Neural cell (in vitro differentiated cells): ENCODE results near the gene SH3PXD2B. TPM values are rescaled to one million over a fixed set of nuclear protein-coding genes. Genes with fewer than 3 reads are reported as not detected.

Experiments used
- H2AFZ ChIP-seq: fragments of 200-600, 300-800 bp; sonication (generic), shearing (Covaris generic); 2 replicates; pipeline ENCODE4 v1.6.0; 2014; ENCODE audit warnings: low read depth, mild to moderate bottlenecking, antibody characterized with exemption, low read length, moderate library complexity
- H3F3A ChIP-seq: fragments of 200-600 bp; shearing (Covaris generic); 2 replicates; pipeline ENCODE4 v1.6.1; 2016; ENCODE audit warnings: mild to moderate bottlenecking, moderate library complexity, mixed read lengths, antibody characterized with exemption, low read length; ENCODE audit not compliant: insufficient read depth, poor library complexity, severe bottlenecking
- H3K27ac ChIP-seq: fragments of 200-600, 300-800 bp; sonication (generic), shearing (Covaris generic); 2 replicates; pipeline ENCODE4 v1.5.1; 2014; ENCODE audit warnings: mild to moderate bottlenecking, low read length, moderate library complexity
- H3K27me3 ChIP-seq: fragments of 300-800, 200-600 bp; sonication (generic), shearing (Covaris generic); 2 replicates; pipeline ENCODE4 v1.6.0; 2014; ENCODE audit warnings: mild to moderate bottlenecking, low read depth, low read length, moderate library complexity; ENCODE audit not compliant: insufficient read depth
- H3K36me3 ChIP-seq: fragments of 300-800, 200-600 bp; sonication (generic), shearing (Covaris generic); 2 replicates; pipeline ENCODE4 v1.5.1; 2014; ENCODE audit warnings: mild to moderate bottlenecking, antibody characterized with exemption, low read length, moderate library complexity; ENCODE audit not compliant: insufficient read depth
- H3K4me2 ChIP-seq: fragments of 300-800, 200-600 bp; sonication (generic), shearing (Covaris generic); 2 replicates; pipeline ENCODE4 v1.6.0; 2014; ENCODE audit warnings: mild to moderate bottlenecking, low read length
- H3K4me3 ChIP-seq: fragments of 300-800, 200-600 bp; sonication (generic), shearing (Covaris generic); 2 replicates; pipeline ENCODE4 v1.5.1; 2014; ENCODE audit warnings: mild to moderate bottlenecking, low read length, moderate library complexity
- H3K79me2 ChIP-seq: fragments of 200-600 bp; shearing (Covaris generic); replicated peaks from 2 replicates; pipeline ENCODE4 v1.6.0; 2014; ENCODE audit warnings: mild to moderate bottlenecking, low read length, moderate library complexity; ENCODE audit not compliant: insufficient read depth
- H3K9ac ChIP-seq: fragments of 300-800, 200-600 bp; sonication (generic), shearing (Covaris generic); 2 replicates; pipeline ENCODE4 v1.6.1; 2016; ENCODE audit warnings: mild to moderate bottlenecking, low read length, mixed read lengths
- H3K9me2 ChIP-seq: fragments of 200-600 bp; shearing (Covaris generic); 2 replicates; pipeline ENCODE4 v1.6.1; 2016; ENCODE audit warnings: mild to moderate bottlenecking, low read length, mixed read lengths; ENCODE audit not compliant: insufficient read depth
- H3K9me3 ChIP-seq: fragments of 200-600, 300-800 bp; sonication (generic), shearing (Covaris generic); 2 replicates; pipeline ENCODE4 v1.6.1; 2016; ENCODE audit warnings: mild to moderate bottlenecking, mixed run types, low read length, moderate library complexity, mixed read lengths
- H4K20me1 ChIP-seq: fragments of 200-600 bp; shearing (Covaris generic); 2 replicates; pipeline ENCODE4 v1.6.1; 2016; ENCODE audit warnings: mild to moderate bottlenecking, mixed run types; ENCODE audit not compliant: insufficient read depth
- EP300 ChIP-seq: fragments of 450-650 bp; conservative IDR thresholded peaks from 2 replicates; pipeline ENCODE4 v1.6.1; 2014; ENCODE audit warnings: antibody characterized with exemption, mild to moderate bottlenecking, moderate library complexity; ENCODE audit not compliant: poor library complexity, severe bottlenecking
- EZH2 ChIP-seq: fragments of 200-600, 300-800 bp; shearing (Covaris generic), sonication (generic); IDR thresholded peaks from 2 replicates; pipeline ENCODE4 v1.6.1; 2014; ENCODE audit warnings: antibody characterized with exemption, low read length, borderline replicate concordance, mild to moderate bottlenecking; ENCODE audit not compliant: insufficient read depth, poor library complexity, severe bottlenecking
- MXI1 ChIP-seq: fragments of 450-650 bp; conservative IDR thresholded peaks from 2 replicates; pipeline ENCODE4 v1.6.1; 2014; ENCODE audit warnings: antibody characterized with exemption, mild to moderate bottlenecking; ENCODE audit not compliant: poor library complexity, severe bottlenecking
- POLR2AphosphoS5 ChIP-seq: IDR thresholded peaks from 2 replicates; pipeline ENCODE4 v1.6.1; 2012
- RAD21 ChIP-seq: fragments of 450-650 bp; conservative IDR thresholded peaks from 2 replicates; pipeline ENCODE4 v1.6.1; 2014; ENCODE audit warnings: antibody characterized with exemption, mild to moderate bottlenecking, moderate library complexity
- REST ChIP-seq: IDR thresholded peaks from 2 replicates; pipeline ENCODE4 v1.6.1; 2012; ENCODE audit warnings: borderline replicate concordance
- SMC3 ChIP-seq: fragments of 450-650 bp; conservative IDR thresholded peaks from 2 replicates; pipeline ENCODE4 v1.6.1; 2014; ENCODE audit warnings: antibody characterized with exemption, mild to moderate bottlenecking, moderate library complexity; ENCODE audit not compliant: poor library complexity
- TAF1 ChIP-seq: IDR thresholded peaks from 2 replicates; pipeline ENCODE4 v1.6.1; 2012; ENCODE audit warnings: low read depth
- polyA minus RNA-seq: library from RNA; depleted of rRNA, polyadenylated mRNA; stranded (reverse); fragments of >200 nt; gene quantifications from 2 replicates; pipeline ENCODE4 v1.2.3, GENCODE V29; 2014
- polyA plus RNA-seq: library from polyadenylated mRNA; depleted of rRNA; stranded (reverse); fragments of >200 nt; gene quantifications from 2 replicates; pipeline ENCODE4 v1.2.3, GENCODE V29; 2014
- TF ChIP-seq, protein P1 (sequence below): fragments of 450-650 bp; IDR thresholded peaks from 2 replicates; pipeline ENCODE4 v1.5.1; 2014; ENCODE audit warnings: antibody characterized with exemption, mild to moderate bottlenecking, moderate library complexity; ENCODE audit not compliant: poor library complexity, severe bottlenecking

Gene SH3PXD2B
- polyA plus RNA-seq (11.7 and 18.7 TPM in 2 replicates), polyA minus RNA-seq (49.9 and 50.2 TPM in 2 replicates)

- H3K27ac ChIP-seq, result peak within 1 kb of the TSS; percentile 75
- H3K36me3 ChIP-seq, result no peaks in the 10 kb centered on the region
- peak within 1 kb of the TSS; percentile 83 for H3K9ac ChIP-seq
- H3K9me2 ChIP-seq, result no peaks in the 10 kb centered on the region
- peak within 1 kb of the TSS; percentile 58 for H3K4me2 ChIP-seq
- H3K9me3 ChIP-seq, result no peaks in the 10 kb centered on the region
- H3K27me3 ChIP-seq, result no peaks in the 10 kb centered on the region
- no peaks in the 10 kb centered on the region for H4K20me1 ChIP-seq
- peaks cover 32% of the 10 kb centered on the region for H3K79me2 ChIP-seq
- H3F3A ChIP-seq, result no peaks in the 10 kb centered on the region
- H3K4me3 ChIP-seq, result peak within 1 kb of the TSS; percentile 76
- TF ChIP-seq TAF1 (peak; percentile 30), SMC3 (no peak), POLR2AphosphoS5 (peak; percentile 37), REST (peak; percentile 15)
- H2AFZ ChIP-seq, result peak within 1 kb of the TSS; percentile 77
These were observed at the start of gene SH3PXD2B for GRCh38 chr5:172454358-172455086. SH3PXD2B (minus strand) TSS chr5:172454525; CDS start chr5:172454352, 173 bp downstream.

DNA sequence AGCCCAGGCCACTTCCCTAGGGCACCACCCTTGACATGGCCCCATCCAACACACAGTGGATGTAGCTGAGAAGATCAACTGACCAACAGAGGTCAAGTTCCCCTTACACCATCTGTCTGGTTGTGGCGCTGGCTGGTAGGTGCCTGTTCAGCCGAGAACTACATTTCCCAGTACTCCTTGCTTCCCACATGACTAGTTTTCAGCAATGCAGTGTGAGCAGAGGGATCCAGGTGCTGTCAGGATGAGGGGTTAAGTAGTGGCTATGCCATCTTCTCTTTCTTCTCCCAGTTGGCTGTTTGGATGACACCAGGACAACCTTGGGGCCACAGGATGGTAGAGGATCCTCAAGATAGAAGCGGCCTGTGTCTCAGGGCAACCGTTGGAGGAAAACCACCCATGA lies 48.6 kb upstream of the SH3PXD2B start:
- Histone ChIP-seq H3K9me2 (no peaks in the 10 kb centered on the region), H4K20me1 (no peaks in the 10 kb centered on the region), H2AFZ (no peak overlapping the region), H3K27ac (no peak overlapping the region), H3K27me3 (no peaks in the 10 kb centered on the region), H3K9me3 (no peaks in the 10 kb centered on the region), H3K9ac (no peak overlapping the region), H3K36me3 (no peaks in the 10 kb centered on the region), H3K79me2 (no peaks in the 10 kb centered on the region), H3K4me2 (no peak overlapping the region), H3F3A (no peaks in the 10 kb centered on the region), H3K4me3 (no peak overlapping the region)
- no peak for TF ChIP-seq POLR2AphosphoS5

DNA sequence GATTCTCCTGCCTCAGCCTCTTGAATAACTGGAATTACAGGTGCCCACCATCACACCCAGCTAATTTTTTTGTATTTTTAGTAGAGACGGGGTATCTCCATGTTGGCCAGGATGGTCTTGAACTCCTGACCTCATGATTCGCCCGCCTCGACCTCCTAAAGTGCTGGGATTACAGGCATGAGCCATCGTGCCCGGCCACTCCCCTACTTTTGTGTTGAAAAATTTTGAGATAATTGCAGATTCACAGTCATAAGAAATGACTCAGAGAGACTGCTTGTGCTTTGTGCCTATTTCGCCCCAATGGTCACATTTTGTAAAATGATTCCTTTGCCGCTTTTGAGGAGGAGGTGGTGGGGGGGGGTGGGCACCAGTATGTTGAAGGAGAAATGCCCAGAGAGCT lies 48.1 kb upstream of the SH3PXD2B start:
- Histone ChIP-seq H3K9me3 (no peaks in the 10 kb centered on the region), H3K36me3 (no peaks in the 10 kb centered on the region), H3K27ac (no peak overlapping the region), H3F3A (no peaks in the 10 kb centered on the region), H3K9me2 (no peaks in the 10 kb centered on the region), H3K79me2 (no peaks in the 10 kb centered on the region), H3K4me3 (no peak overlapping the region), H3K9ac (no peak overlapping the region), H3K27me3 (no peaks in the 10 kb centered on the region), H3K4me2 (no peak overlapping the region), H2AFZ (no peak overlapping the region), H4K20me1 (no peaks in the 10 kb centered on the region)
- TF ChIP-seq REST (no peak), TAF1 (no peak), EZH2 (no peak), MXI1 (no peak), POLR2AphosphoS5 (no peak), SMC3 (no peak), RAD21 (no peak), EP300 (no peak)
- TF ChIP-seq, protein P1, sequence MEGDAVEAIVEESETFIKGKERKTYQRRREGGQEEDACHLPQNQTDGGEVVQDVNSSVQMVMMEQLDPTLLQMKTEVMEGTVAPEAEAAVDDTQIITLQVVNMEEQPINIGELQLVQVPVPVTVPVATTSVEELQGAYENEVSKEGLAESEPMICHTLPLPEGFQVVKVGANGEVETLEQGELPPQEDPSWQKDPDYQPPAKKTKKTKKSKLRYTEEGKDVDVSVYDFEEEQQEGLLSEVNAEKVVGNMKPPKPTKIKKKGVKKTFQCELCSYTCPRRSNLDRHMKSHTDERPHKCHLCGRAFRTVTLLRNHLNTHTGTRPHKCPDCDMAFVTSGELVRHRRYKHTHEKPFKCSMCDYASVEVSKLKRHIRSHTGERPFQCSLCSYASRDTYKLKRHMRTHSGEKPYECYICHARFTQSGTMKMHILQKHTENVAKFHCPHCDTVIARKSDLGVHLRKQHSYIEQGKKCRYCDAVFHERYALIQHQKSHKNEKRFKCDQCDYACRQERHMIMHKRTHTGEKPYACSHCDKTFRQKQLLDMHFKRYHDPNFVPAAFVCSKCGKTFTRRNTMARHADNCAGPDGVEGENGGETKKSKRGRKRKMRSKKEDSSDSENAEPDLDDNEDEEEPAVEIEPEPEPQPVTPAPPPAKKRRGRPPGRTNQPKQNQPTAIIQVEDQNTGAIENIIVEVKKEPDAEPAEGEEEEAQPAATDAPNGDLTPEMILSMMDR, result no peak
